ENCODE results near the gene MOV10L1. TPM values are rescaled to one million over a fixed set of nuclear protein-coding genes. Genes with fewer than 3 reads are reported as not detected.
"Not testable (repeated sequence)": the region's sequence is repeated elsewhere in the genome, so short reads cannot be mapped to it uniquely, and the experiment has no call there.

Gene MOV10L1
- polyA plus RNA-seq, 1 donor = 1.2 TPM

DNA sequence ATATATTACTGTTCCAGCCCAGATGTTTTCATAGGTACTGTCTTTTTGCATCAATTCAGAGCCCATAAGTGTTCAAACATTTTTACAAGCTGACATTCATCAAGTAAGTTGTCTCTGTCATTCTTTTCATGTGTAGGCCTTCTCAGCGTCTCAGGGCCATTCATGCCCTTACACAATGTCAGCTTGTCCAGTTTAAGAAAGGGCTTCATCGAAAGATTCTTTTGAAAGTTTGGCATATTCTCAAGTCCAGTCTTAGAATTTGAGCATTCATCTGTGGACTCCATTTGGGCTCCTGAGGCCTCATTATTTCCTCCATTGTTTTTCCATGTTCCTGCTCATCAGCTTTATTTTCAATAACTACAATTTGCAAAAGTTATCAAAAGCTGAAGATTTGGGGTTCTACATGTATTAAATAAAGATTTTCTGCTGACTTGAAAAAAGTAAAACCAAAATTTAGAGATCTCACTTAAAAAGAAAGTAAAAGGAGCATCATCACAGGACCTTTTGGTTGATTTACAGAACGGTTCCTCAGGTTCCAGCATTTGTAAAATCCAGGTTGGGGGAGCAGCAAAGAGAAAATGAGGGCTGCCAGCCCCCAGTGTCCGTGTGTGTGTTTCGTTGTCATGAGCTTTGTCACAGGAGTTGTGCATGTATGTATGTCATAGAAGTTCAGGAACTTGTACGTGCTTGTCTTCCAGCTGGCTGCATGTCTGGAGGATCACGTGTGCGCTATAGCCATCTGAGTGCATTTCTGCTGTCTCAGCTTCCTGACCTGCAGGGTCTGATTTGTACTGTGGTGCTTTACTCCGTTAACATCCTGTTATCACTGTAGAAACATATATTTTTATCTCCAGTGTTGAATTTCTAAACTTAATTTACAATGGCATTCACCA, 15.6 kb downstream of the MOV10L1 start:
- no peak for DNase-seq

DNA sequence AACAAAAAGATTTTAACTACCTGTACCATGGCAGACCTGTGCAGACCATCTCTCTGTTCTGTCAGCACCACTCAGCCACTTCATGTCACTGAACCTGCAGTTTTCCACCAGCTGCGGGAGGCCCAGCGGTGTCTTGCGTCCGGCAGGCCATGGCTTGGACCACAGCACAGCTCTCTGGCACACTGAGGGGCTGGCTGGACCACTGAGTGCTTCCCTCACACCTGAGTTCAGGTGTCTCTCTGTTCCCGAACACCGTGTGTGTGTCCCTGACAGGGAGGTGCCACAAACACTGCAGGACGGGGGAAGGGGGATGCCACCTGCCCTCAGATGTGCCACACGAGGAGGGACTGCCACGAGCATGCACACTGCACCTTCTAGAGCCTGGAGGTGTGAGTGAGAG, 17.7 kb downstream of the MOV10L1 start:
- no peak for DNase-seq

DNA sequence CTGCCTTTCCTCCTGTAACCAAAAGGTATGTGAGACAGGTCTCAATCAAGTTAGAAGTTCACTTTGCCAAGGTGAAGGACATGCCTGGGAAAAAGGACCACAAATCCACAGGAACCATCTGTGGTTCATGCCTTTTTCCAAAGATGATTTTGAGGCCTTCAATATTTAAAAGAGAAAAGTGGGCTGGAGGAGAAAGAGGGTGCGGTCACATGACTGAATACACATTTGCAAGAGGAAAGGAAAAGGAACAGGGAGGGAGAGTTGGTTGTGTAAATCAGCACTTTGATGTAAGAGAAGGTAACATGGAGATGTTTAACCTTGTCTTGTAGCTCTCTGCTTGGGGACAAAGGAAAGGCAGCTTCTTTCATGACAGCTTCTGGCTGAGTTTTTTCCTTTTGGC, 21.2 kb downstream of the MOV10L1 start:
- no peak for DNase-seq

- no peak for DNase-seq
Observed at GRCh38 chr22:50112151-50113118, 22.6 kb downstream of the MOV10L1 start.

DNA sequence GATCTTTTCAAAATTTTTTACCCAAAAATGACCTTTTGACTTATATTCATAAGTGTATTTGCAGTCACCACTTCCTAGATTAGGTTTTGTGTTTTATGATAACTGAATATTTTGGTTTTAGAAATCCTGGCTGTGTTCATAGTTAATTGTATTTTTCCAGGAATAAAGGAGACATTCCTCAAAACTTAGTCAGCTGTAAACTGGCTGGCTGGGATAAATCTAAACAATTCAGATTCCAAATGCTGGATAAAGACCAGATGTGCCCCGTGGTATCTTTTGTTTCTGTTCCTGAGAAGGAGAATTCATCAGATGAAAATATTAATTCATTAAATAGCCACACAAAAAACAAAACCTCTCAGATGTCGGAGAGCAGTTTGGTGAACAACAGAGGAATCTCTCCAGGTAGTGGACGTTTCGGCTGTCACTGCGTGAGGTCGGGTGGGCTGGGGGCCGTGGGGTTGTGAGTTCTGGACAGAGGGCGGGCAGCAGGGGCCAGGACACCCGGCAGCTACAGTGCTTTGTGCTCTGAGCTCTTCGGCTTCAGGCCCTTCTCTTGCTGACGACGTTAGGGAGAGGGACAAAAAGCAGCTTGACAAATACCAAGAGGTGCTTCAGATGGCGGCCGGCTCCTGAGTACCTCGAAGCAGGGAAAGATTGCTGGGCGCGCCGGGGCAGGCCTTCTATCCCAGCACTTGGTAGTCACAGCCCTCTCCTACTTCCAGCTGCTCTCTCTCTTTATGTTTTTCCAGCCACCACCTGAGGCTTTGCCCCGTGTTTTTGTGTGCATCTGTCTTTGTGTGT, 24.6 kb downstream of the MOV10L1 start:
- DNase-seq = no peak

DNA sequence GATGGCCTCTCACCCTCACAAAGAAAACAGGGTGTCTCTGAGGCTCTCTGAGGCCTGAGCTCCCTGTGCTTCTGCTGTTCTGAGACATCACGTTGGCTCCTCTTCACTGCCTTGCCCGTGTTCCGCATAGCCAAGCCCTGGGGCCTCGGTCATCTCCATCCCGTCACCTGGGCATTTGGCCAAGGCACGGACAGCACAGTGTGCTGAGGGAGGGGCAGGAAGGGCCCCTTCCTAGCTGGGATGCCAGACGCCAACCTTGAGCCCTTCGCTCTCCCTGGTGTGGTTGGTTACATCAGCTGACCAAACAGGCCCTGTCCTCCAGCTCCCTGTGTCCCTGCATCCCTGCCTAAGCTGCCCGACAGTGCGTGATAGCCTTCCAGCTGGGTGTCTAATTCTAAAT, 25.9 kb downstream of the MOV10L1 start:
- DNase-seq = no peak

- no peak for DNase-seq
Observed at GRCh38 chr22:50117168-50117762, 27.5 kb downstream of the MOV10L1 start.

- no peak for DNase-seq
Observed at GRCh38 chr22:50118129-50118528, 28.3 kb downstream of the MOV10L1 start.

DNA sequence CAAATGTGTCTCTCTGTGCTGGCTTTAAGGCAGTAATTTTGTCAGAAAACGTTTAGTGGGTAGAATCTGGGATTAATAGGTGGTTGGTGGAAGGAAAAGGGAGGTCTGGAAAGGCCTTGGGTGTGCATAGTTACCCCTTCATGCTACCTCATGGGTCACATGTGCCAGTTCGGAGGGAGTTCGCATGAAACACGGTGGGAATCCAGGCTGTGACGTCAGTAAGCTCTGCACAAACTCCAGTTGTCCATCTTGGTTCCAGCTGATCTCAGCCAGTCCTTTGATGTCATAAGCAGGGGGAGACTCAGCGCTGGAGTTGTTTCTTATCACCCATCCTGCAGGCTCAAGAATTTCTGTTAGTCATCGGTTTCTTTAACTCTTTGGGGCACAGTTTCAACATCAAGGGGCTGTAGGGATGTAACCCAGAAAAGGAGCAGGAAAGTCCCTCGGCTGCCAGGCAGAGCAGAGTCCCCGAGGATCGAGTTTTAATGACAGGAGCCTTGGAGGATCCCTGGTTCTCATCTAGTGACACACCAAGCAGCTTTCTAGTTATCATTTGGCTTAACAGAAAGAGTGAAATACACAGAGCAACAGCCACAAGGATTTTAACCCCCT, 28.9 kb downstream of the MOV10L1 start:
- no peak for DNase-seq

DNA sequence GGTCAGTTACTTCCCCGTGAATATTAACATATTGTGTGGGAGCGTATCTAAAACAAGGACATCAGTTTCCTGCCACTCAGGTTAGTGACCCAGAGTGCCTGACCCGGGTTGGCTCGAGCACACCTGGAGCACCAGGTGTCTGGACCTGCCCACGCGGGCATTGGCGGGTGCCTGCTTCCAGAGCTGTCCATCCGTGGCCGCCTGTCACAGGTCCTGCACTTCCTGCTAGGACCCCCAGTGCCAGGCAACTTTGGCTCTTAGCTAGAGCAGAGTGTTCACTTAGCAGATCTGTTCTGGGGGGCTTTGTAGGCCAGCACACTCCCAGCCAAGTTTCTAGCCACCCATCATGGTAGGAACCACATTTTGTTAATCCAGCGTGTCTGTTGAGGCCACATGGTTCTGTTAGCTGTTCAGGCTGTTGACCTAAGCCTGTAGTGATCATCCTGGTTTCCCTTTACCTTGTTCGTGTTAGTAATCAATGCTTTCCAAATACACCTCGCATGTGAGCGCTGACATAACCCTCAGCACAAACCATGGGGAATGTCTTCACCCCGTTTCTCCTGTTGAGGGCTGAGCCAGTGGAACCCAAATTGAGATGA, 29.5 kb downstream of the MOV10L1 start:
- DNase-seq = no peak

DNA sequence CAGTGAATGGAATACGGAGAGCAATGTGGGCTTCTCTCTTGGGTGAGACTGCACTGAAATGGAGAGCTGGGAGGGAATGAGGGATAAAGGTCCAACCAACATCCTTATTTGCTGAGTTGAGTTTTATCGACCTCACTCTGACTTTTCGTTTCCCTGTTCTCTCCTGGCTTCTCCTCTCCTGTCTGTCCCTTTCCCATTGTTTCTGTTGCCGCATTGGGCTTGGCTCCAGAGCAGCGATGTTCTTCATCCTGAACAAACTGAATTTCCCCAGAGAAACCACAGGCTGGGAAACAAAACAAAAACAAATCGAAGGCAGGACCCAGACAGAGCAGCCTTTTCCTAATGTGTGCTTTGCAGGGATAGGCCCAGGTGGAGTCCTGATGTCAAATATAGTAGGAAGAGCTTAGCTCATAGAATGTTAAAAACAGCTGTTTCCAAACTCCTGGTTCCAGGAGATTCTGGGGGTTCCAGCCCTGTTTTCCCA, 30.0 kb downstream of the MOV10L1 start:
- no peak for DNase-seq

DNA sequence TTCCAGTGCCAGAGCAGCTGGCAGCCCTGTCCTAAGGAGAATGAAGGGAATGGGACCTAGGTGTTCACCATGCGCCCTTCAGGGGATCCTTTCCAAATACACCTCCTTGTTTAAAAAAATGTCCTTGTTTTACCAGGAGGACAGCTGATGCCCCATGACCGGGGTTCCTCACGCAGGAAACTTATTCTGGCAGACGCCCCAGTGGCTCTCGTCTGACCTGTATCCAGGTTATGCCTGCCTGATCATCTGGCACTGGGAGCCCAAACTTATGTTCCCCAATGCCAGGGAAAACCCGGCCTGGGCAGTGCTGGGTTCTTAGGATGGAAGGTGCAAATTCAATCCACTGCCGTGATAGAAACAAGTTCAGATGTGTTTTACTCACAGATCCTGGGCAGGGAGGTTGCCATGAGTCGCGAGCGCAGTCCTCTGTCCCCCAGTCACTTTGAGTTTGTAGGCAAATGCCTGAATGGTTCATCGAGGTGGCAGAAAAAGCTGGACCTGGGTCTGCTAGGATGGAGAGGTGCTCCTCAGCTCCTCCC, 31.5 kb downstream of the MOV10L1 start:
- DNase-seq = no peak

GRCh38 chr22:50123119-50123518, 33.3 kb downstream of the MOV10L1 start:
- no peak for DNase-seq

GRCh38 chr22:50125029-50125428, 35.2 kb downstream of the MOV10L1 start:
- DNase-seq = no peak

- DNase-seq = no peak
Observed at GRCh38 chr22:50129121-50129736, 39.4 kb downstream of the MOV10L1 start.

GRCh38 chr22:50131894-50132293, 42.1 kb downstream of the MOV10L1 start:
- no peak for DNase-seq

- no peak for DNase-seq
Observed at GRCh38 chr22:50134481-50134880, 44.7 kb downstream of the MOV10L1 start.

DNA sequence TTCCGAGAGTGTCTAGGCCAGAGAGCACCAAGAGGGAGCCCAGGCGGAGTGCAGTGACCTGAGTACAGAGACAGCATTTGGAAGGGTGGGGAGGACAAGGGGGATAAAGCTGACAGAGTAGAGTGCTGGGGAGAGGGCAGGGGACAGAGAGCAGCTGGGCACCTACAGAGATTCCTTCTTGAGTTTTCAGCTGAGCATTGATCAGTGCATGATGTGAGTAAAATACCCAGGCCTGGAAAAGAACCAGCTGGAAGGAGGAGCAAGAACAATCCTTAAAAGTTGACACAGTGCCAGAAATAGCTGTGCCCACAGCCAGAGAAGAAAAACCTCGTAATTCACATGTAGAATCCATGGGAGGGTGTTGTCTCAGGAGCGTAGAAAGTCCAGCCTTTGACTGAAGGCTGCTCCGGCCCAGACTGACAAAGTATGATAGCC, 46.8 kb downstream of the MOV10L1 start:
- DNase-seq = no peak

DNA sequence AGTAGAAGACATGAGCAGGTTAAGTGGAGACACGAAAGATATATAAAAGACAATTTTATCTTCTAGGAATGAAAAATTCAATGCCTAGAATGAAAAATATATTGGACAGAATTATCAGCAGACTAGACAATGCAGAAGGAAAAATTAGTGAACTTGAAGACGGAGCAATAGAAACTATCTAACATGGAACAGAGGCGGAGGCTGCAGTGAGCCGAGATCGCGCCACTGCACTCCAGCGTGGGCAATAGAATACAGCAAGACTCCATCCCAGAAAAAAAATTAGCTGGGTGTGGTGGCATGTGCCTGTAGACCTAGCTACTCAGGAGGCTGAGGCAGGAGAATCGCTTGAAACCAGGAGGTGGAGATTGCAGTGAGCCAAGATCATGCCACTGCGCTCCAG, 47.5 kb downstream of the MOV10L1 start:
- not testable (repeated sequence) for DNase-seq

GRCh38 chr22:50138041-50138440, 48.2 kb downstream of the MOV10L1 start:
- DNase-seq = no peak

Data from left kidney (tissue), 2 donors.